Astrocyte (in vitro differentiated cells and primary cell): ENCODE measurements around the gene DIAPH2.

ENCODE experiments used
- CTCF ChIP-seq: IDR thresholded peaks from 2 replicates; pipeline ENCODE4 v1.5.1; 2011; ENCODE audit warnings: low read depth, mild to moderate bottlenecking, inconsistent platforms, low read length, moderate library complexity; ENCODE audit not compliant: insufficient read depth
- EZH2 ChIP-seq: IDR thresholded peaks from 2 replicates; pipeline ENCODE4 v1.6.1; 2012; ENCODE audit warnings: mild to moderate bottlenecking, low read length, inconsistent platforms; ENCODE audit not compliant: insufficient read depth

GRCh38 chrX:96770315-96770714 lies 85.7 kb downstream of the DIAPH2 start:
- peak; percentile 31 for TF ChIP-seq CTCF
- TF ChIP-seq EZH2 = no peak
